HepG2 (cell line): ENCODE data around the gene GNL1. TPM values are rescaled to one million over a fixed set of nuclear protein-coding genes. Genes with fewer than 3 reads are reported as not detected.

Experiments used
- AFF4 ChIP-seq: sonication (generic); formaldehyde crosslinking; IDR thresholded peaks from 2 replicates; pipeline ENCODE4 v1.4.0; 2020; ENCODE audit warnings: missing genetic modification reagents
- AHR ChIP-seq: IDR thresholded peaks from 2 replicates; pipeline ENCODE4 v1.6.1; 2018; ENCODE audit warnings: missing genetic modification reagents, missing compliant biosample characterization
- BHLHE40 ChIP-seq: IDR thresholded peaks from 2 replicates; pipeline ENCODE4 v1.6.1; 2011; ENCODE audit warnings: low read length, improper control_type of control experiment
- GATA4 ChIP-seq: sonication (generic); IDR thresholded peaks from 2 replicates; pipeline ENCODE4 v1.6.1; 2016; ENCODE audit warnings: antibody characterized with exemption, low read depth, borderline replicate concordance
- HOXA3 ChIP-seq: sonication (generic); formaldehyde crosslinking; IDR thresholded peaks from 2 replicates; pipeline ENCODE4 v1.5.0; 2020; ENCODE audit warnings: missing genetic modification reagents
- KLF11 ChIP-seq: IDR thresholded peaks from 2 replicates; pipeline ENCODE4 v1.6.1; 2016; ENCODE audit warnings: missing compliant biosample characterization
- NR2F6 ChIP-seq, 2 experiments: IDR thresholded peaks; 2 replicates each; pipeline ENCODE4 v1.6.1; 2016; ENCODE audit warnings: antibody characterized with exemption in 1 of 2, mild to moderate bottlenecking in 1 of 2
- SP4 ChIP-seq: sonication (generic); formaldehyde crosslinking; IDR thresholded peaks from 2 replicates; pipeline ENCODE4 v1.8.1; 2023; ENCODE audit warnings: mild to moderate bottlenecking, missing genetic modification reagents
- SP5 ChIP-seq: IDR thresholded peaks from 2 replicates; pipeline ENCODE4 v1.6.1; 2016; ENCODE audit warnings: low read depth, borderline replicate concordance
- ZNF24 ChIP-seq: fragments of 450-650 bp; IDR thresholded peaks from 2 replicates; pipeline ENCODE4 v1.6.1; 2017; ENCODE audit warnings: antibody characterized with exemption, mild to moderate bottlenecking
- ZNF710 ChIP-seq: sonication (generic); formaldehyde crosslinking; IDR thresholded peaks from 2 replicates; pipeline ENCODE4 v1.5.0; 2020; ENCODE audit warnings: mild to moderate bottlenecking, missing genetic modification reagents, borderline replicate concordance
- ZSCAN22 ChIP-seq: sonication (generic); formaldehyde crosslinking; IDR thresholded peaks from 2 replicates; pipeline ENCODE4 v1.4.0; 2020; ENCODE audit warnings: mild to moderate bottlenecking, missing genetic modification reagents
- polyA plus RNA-seq, 8 experiments: library from polyadenylated mRNA; depleted of rRNA in 3 of 8; stranded (reverse) in 7 of 8; unstranded in 1 of 8; fragments of >200 nt; fragmentation: Illumina TruSeq in 4 of 8; extraction: Trizol in 4 of 8; gene quantifications; 2 replicates each; pipeline versions ENCODE4 v1.2.1 to v1.2.3, GENCODE V29; 2011 to 2016; ENCODE audit warnings: low read depth in 4 of 8, missing spikeins in 1 of 8, mixed read lengths in 1 of 8; ENCODE audit not compliant: insufficient read depth in 1 of 8
- total RNA-seq, 5 experiments: library from RNA; depleted of rRNA; stranded (reverse); fragments of >200 nt; fragmentation: Illumina TruSeq; extraction: Trizol; gene quantifications; 2 replicates each; pipeline ENCODE4 v1.2.3, GENCODE V29; 2016; ENCODE audit warnings: low read depth in 1 of 5
- TF ChIP-seq, protein P1 (sequence below): sonication (generic); formaldehyde crosslinking; IDR thresholded peaks from 2 replicates; pipeline ENCODE4 v1.4.0; 2020; ENCODE audit warnings: missing genetic modification reagents, borderline replicate concordance
- TF ChIP-seq, protein P2 (sequence below): sonication (generic); formaldehyde crosslinking; IDR thresholded peaks from 2 replicates; pipeline ENCODE4 v1.8.1; 2022; ENCODE audit warnings: low read depth, mild to moderate bottlenecking, missing genetic modification reagents

Gene GNL1
- total and polyA plus RNA-seq, 2 of the 13 experiments (the other 11 are each of a cell fraction or from before 2014, with no cell fraction given), result 35.0 to 55.6 TPM

DNA sequence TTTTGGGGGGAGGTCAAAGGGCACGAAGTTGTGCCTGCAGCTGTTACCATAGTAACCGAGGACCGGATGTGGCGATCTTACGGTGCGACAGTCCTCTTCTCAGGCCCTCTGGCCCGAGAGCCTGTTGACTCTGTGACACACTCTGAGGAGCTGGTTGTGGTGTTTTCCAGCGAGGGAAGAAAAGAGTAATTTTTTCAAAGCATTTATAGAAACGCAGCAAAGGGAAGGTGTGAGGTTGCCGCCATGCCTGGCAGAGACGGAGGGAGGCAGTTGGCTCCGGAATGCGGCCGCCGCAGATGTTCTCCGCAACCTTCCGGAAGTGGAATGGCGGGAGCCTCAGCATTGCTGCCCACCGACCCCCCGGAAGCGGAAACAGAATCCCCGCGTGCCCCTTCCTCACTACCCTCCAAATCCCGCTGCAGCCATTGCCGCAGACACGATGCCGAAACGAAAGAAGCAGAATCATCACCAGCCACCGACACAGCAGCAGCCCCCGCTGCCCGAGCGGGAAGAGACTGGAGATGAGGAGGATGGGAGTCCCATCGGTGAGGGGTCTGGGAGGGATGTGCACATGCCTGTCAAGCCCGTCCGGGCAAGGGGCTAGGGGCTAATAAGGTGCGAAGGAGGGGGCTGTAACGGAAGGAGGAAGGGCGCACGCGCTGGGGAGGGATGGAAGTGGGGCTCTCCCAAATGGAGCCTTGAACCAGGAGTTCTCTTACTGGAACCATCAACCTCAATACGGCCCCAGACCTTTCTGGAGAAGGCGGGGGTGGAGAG is 805 bp upstream of the GNL1 start, which contains the start of gene PRR3 (continued):
- no peak; the same call in 1 of the 2 replicates for TF ChIP-seq BHLHE40
- TF ChIP-seq HOXA3 (CRISPR knock-in tag), result peak; percentile 97
- peak; percentile 96; the same call in 1 of the 2 replicates for TF ChIP-seq AHR (CRISPR knock-in tag)
- TF ChIP-seq ZNF24, result no peak
- TF ChIP-seq SP5 (CRISPR knock-in tag), result peak; percentile 33; the same call in 1 of the 2 replicates
- TF ChIP-seq, protein P1, sequence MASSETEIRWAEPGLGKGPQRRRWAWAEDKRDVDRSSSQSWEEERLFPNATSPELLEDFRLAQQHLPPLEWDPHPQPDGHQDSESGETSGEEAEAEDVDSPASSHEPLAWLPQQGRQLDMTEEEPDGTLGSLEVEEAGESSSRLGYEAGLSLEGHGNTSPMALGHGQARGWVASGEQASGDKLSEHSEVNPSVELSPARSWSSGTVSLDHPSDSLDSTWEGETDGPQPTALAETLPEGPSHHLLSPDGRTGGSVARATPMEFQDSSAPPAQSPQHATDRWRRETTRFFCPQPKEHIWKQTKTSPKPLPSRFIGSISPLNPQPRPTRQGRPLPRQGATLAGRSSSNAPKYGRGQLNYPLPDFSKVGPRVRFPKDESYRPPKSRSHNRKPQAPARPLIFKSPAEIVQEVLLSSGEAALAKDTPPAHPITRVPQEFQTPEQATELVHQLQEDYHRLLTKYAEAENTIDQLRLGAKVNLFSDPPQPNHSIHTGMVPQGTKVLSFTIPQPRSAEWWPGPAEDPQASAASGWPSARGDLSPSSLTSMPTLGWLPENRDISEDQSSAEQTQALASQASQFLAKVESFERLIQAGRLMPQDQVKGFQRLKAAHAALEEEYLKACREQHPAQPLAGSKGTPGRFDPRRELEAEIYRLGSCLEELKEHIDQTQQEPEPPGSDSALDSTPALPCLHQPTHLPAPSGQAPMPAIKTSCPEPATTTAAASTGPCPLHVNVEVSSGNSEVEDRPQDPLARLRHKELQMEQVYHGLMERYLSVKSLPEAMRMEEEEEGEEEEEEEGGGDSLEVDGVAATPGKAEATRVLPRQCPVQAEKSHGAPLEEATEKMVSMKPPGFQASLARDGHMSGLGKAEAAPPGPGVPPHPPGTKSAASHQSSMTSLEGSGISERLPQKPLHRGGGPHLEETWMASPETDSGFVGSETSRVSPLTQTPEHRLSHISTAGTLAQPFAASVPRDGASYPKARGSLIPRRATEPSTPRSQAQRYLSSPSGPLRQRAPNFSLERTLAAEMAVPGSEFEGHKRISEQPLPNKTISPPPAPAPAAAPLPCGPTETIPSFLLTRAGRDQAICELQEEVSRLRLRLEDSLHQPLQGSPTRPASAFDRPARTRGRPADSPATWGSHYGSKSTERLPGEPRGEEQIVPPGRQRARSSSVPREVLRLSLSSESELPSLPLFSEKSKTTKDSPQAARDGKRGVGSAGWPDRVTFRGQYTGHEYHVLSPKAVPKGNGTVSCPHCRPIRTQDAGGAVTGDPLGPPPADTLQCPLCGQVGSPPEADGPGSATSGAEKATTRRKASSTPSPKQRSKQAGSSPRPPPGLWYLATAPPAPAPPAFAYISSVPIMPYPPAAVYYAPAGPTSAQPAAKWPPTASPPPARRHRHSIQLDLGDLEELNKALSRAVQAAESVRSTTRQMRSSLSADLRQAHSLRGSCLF (CRISPR knock-in tag), result 0 out of 2 replicates have a peak, but pooled peaks have one; percentile 79
- peak; percentile 87 for TF ChIP-seq ZSCAN22
- TF ChIP-seq, protein P2, sequence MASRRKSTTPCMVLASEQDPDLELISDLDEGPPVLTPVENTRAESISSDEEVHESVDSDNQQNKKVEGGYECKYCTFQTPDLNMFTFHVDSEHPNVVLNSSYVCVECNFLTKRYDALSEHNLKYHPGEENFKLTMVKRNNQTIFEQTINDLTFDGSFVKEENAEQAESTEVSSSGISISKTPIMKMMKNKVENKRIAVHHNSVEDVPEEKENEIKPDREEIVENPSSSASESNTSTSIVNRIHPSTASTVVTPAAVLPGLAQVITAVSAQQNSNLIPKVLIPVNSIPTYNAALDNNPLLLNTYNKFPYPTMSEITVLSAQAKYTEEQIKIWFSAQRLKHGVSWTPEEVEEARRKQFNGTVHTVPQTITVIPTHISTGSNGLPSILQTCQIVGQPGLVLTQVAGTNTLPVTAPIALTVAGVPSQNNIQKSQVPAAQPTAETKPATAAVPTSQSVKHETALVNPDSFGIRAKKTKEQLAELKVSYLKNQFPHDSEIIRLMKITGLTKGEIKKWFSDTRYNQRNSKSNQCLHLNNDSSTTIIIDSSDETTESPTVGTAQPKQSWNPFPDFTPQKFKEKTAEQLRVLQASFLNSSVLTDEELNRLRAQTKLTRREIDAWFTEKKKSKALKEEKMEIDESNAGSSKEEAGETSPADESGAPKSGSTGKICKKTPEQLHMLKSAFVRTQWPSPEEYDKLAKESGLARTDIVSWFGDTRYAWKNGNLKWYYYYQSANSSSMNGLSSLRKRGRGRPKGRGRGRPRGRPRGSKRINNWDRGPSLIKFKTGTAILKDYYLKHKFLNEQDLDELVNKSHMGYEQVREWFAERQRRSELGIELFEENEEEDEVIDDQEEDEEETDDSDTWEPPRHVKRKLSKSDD (CRISPR knock-in tag), result peak; percentile 88; the same call in 1 of the 2 replicates
- peak; percentile 54; the same call in 1 of the 2 replicates for TF ChIP-seq KLF11 (CRISPR knock-in tag)
- TF ChIP-seq ZNF710 (CRISPR knock-in tag), result peak; percentile 60; the same call in 1 of the 2 replicates
- peak; percentile 43; the same call in 1 of the 2 replicates for TF ChIP-seq GATA4
- TF ChIP-seq NR2F6 (IDR thresholded peaks at IDR 0.05), result peak; percentile 14; the same call in 1 of the 2 replicates
- peak; percentile 56 for TF ChIP-seq NR2F6 (CRISPR knock-in tag; IDR thresholded peaks at IDR 0.05)
- TF ChIP-seq AFF4, result peak; percentile 80; the same call in 1 of the 2 replicates
- TF ChIP-seq SP4 (CRISPR knock-in tag), result peak; percentile 93
